GM06990 (cell line): ENCODE data around the gene APBB2.

Experiments
- DNase-seq: peaks from one replicate; pipeline ENCODE4 v3.0.0-alpha.2; 2011; ENCODE audit not compliant: insufficient read length; ENCODE audit errors: extremely low read depth
- H3K27me3 ChIP-seq: replicated peaks from 2 replicates; pipeline ENCODE4 v1.6.0; 2011; ENCODE audit warnings: low read length; ENCODE audit not compliant: control insufficient read depth, insufficient read depth
- H3K36me3 ChIP-seq: 2 replicates; pipeline ENCODE4 v1.5.1; 2011; ENCODE audit warnings: low read length; ENCODE audit not compliant: control insufficient read depth, insufficient read depth
- H3K4me3 ChIP-seq: replicated peaks from 2 replicates; pipeline ENCODE4 v1.5.1; 2011; ENCODE audit warnings: low read depth, mild to moderate bottlenecking, control low read depth, low read length
- TF ChIP-seq, protein P1 (sequence below): IDR thresholded peaks from 2 replicates; pipeline ENCODE4 v1.5.1; 2011; ENCODE audit warnings: low read length, control low read depth, mild to moderate bottlenecking, inconsistent platforms; ENCODE audit not compliant: insufficient read depth, poor library complexity, severe bottlenecking

APBB2 gene

DNA sequence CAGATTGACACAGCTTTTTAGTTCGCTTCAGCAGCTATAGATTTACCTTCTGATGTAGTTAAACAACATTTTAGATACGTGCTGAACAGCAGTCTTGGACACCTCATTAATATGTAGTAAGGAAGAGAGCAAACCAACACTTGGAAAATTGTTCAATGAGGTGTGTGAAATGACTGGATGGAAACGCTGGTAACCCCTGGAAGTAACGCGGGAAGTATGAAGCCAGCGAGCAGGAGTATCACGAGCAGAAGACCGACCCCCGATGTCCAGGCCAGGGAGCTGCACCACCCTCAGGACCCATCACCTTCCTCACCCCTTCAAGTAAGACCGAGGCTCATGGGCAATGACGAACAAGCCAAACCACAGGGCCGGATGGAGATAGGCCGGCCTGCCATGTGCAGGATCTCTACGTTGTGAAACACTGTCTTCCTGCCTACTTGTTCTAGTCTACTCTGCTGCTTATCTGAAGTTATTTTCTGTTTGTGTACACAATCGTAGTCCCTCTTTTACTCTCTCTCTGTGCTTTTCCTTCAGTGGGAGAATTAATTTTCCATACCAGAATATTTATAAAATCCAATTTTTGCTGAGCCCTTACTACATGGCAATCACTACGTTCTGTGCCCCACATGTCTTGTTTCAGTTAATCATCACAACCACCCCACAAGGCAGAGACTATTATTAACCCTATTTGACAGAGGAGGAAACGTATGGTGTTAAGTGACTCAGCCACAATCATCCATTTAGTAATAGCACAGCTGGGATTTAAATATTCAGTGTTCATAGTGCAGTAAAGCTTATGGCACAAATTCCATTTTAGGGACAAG, 221.7 kb downstream of the APBB2 start:
- H3K36me3 ChIP-seq, result no peaks in the 10 kb centered on the region
- DNase-seq, result peak; percentile 77
- TF ChIP-seq, protein P1, sequence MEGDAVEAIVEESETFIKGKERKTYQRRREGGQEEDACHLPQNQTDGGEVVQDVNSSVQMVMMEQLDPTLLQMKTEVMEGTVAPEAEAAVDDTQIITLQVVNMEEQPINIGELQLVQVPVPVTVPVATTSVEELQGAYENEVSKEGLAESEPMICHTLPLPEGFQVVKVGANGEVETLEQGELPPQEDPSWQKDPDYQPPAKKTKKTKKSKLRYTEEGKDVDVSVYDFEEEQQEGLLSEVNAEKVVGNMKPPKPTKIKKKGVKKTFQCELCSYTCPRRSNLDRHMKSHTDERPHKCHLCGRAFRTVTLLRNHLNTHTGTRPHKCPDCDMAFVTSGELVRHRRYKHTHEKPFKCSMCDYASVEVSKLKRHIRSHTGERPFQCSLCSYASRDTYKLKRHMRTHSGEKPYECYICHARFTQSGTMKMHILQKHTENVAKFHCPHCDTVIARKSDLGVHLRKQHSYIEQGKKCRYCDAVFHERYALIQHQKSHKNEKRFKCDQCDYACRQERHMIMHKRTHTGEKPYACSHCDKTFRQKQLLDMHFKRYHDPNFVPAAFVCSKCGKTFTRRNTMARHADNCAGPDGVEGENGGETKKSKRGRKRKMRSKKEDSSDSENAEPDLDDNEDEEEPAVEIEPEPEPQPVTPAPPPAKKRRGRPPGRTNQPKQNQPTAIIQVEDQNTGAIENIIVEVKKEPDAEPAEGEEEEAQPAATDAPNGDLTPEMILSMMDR, result no peak
- no peaks in the 10 kb centered on the region for H3K27me3 ChIP-seq
- peak overlapping the region; percentile 31 for H3K4me3 ChIP-seq

DNA sequence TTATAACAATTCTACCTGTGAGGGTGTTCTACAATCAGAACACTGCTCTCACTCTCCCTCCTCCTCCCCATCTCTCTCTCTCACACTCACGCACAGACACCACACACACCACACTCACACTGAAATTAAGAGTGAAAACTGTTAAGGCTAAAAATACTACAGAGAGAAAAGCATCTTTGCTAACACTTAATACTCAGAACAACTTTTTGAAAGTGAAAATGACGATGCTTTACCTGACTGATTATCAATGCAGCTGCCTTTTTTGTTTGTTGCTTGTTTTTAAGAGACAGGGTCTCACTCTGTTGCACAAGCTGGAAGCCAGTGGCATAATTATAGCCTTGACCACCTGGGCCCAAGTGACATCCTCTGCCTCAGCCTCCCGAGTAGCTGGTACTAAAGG, 222.4 kb downstream of the APBB2 start:
- Histone ChIP-seq H3K36me3 (no peaks in the 10 kb centered on the region), H3K27me3 (no peaks in the 10 kb centered on the region), H3K4me3 (no peak overlapping the region)
- DNase-seq, result peak; percentile 72
- TF ChIP-seq, protein P1, result no peak

DNA sequence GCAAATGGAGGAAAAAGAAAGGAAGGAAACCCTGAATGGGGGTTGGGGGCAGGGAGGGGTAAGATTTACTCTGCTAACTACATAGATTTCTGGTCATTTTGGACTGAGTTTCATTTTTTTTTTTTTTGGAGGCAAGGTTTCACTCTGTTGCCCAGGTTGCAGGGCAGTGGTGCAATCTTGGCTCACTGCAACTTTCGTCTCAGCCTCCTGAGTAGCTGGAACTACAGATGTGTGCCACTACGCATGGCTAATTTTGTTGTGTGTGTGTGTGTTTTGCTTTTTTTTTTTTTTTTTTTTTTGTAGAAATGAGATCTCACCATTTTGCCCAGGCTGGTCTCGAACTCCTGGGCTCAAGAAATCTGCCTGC, 223.5 kb downstream of the APBB2 start:
- no peaks in the 10 kb centered on the region for H3K27me3 ChIP-seq
- no peaks in the 10 kb centered on the region for H3K36me3 ChIP-seq
- no peak overlapping the region for H3K4me3 ChIP-seq
- TF ChIP-seq, protein P1, result no peak
- no peak for DNase-seq

DNA sequence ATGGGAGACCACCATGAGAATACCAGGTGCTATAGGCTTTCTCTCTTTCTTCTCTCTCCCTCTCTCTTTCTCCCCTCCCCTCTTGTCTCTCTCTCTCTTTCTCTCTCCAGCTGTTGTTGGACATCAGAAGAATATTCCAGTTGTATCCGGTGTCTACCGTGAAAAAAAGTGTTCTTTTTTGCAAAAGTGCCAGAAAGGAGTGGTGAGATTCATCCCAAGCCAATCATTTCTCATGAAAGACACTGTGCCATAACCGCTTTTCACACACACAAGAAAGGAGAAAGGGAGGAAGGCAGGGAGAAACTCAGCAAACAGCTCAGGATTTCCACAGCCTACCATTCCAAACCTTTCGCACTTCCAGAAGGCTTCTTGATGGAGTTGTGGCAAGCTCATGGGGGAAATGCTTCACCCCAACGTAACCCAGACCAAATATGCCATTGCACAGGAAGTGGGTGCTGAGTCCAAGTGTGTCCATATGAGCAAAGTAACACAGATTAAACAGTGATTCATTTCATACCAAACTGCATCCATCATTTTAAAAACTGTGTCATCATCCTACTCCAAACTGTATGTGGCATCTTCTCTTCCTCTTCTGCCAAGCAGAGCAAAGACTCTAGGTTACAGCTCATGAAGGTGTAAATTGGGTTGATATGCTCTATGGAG, 224.0 kb downstream of the APBB2 start:
- H3K4me3 ChIP-seq, result no peak overlapping the region
- peak; percentile 62 for DNase-seq
- no peaks in the 10 kb centered on the region for H3K36me3 ChIP-seq
- no peaks in the 10 kb centered on the region for H3K27me3 ChIP-seq
- TF ChIP-seq, protein P1, result no peak

DNA sequence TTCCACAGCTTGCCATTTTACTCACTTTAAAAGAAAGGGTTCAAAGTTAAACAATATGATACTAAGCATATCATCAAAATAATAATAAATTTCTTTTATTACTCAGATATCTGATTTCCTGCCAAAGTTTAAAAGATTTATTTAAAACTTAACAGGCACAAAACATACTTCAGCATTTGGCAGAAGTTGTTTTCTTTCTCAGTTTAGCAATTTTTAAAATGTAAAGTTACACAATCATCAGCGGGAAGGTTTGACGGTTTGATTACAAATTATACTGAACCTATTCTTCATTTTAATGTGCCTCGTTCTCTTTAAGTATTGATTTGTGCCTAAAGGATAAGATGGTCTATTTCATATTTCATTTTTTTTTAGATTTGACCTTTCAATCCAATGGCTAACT, 227.2 kb downstream of the APBB2 start:
- no peak for DNase-seq
- Histone ChIP-seq H3K27me3 (no peaks in the 10 kb centered on the region), H3K36me3 (no peaks in the 10 kb centered on the region), H3K4me3 (no peak overlapping the region)
- TF ChIP-seq, protein P1, result no peak
